Stomach smooth muscle (tissue), 2 donors: Measurements from ENCODE around the gene IL9.
"Not testable (repeated sequence)": the region's sequence is repeated elsewhere in the genome, so short reads cannot be mapped to it uniquely, and the experiment has no call there.

Source experiments
- H3K27ac ChIP-seq: one replicate; pipeline ENCODE4 v1.7.0; 2013; ENCODE audit warnings: mild to moderate bottlenecking, low read length, inconsistent platforms
- H3K27me3 ChIP-seq, 2 donors: one replicate each; pipeline ENCODE4 v1.7.0; 2013; ENCODE audit warnings: low read length in 2 of 2; ENCODE audit not compliant: insufficient read depth in 2 of 2, control insufficient read depth in 1 of 2
- H3K36me3 ChIP-seq, 2 donors: one replicate each; pipeline ENCODE4 v1.7.0; 2013; ENCODE audit warnings: low read length in 2 of 2; ENCODE audit not compliant: control insufficient read depth in 2 of 2, insufficient read depth in 2 of 2
- H3K4me1 ChIP-seq: one replicate; pipeline ENCODE4 v1.7.0; 2013; ENCODE audit warnings: low read length; ENCODE audit not compliant: control insufficient read depth, insufficient read depth
- H3K4me3 ChIP-seq, 2 donors: one replicate each; pipeline ENCODE4 v1.7.0; 2013; ENCODE audit warnings: low read length in 2 of 2
- H3K9ac ChIP-seq, 2 donors: one replicate each; pipeline ENCODE4 v1.7.0; 2013; ENCODE audit warnings: low read length in 2 of 2, mild to moderate bottlenecking in 1 of 2
- H3K9me3 ChIP-seq, 2 donors: one replicate each; pipeline ENCODE4 v1.7.0; 2013; ENCODE audit warnings: low read length in 2 of 2; ENCODE audit not compliant: control insufficient read depth in 2 of 2
- donor health status: healthy.
- donor health status: Pancreatic carcinoma.

Gene IL9

GRCh38 chr5:135869935-135870334, 25.7 kb downstream of the IL9 start:
- Histone ChIP-seq H3K36me3 (no peaks in the 10 kb centered on the region), H3K27me3 (no peaks in the 10 kb centered on the region), H3K9me3 (no peaks in the 10 kb centered on the region), H3K4me3 (no peak overlapping the region), H3K4me1 (no peaks in the 10 kb centered on the region), H3K9ac (no peak overlapping the region), H3K27ac (no peak overlapping the region)

- Histone ChIP-seq H3K36me3 (no peaks in the 10 kb centered on the region), H3K9me3 (peaks cover 2 to 6% of the 10 kb centered on the region in 2 donors), H3K4me1 (no peaks in the 10 kb centered on the region), H3K9ac (no peak overlapping the region), H3K27ac (no peak overlapping the region), H3K4me3 (no peak overlapping the region), H3K27me3 (no peaks in the 10 kb centered on the region)
Measured at GRCh38 chr5:135869276-135869675, 26.4 kb downstream of the IL9 start.

GRCh38 chr5:135868681-135869080, 27.0 kb downstream of the IL9 start:
- Histone ChIP-seq H3K9me3 (peaks cover 2 to 6% of the 10 kb centered on the region in 2 donors), H3K27me3 (no peaks in the 10 kb centered on the region), H3K4me3 (no peak overlapping the region), H3K36me3 (no peaks in the 10 kb centered on the region), H3K9ac (no peak overlapping the region), H3K27ac (no peak overlapping the region), H3K4me1 (no peaks in the 10 kb centered on the region)

GRCh38 chr5:135867599-135867998, 28.0 kb downstream of the IL9 start:
- H3K4me3 ChIP-seq: no peak overlapping the region
- no peaks in the 10 kb centered on the region for H3K4me1 ChIP-seq
- no peaks in the 10 kb centered on the region for H3K27me3 ChIP-seq
- H3K36me3 ChIP-seq: no peaks in the 10 kb centered on the region
- H3K9ac ChIP-seq: no peak overlapping the region
- peaks cover 2 to 6% of the 10 kb centered on the region in 2 donors for H3K9me3 ChIP-seq
- no peak overlapping the region for H3K27ac ChIP-seq

GRCh38 chr5:135866016-135866415, 29.6 kb downstream of the IL9 start:
- Histone ChIP-seq H3K9me3 (peaks cover 2 to 6% of the 10 kb centered on the region in 2 donors), H3K27ac (no peak overlapping the region), H3K4me1 (no peaks in the 10 kb centered on the region), H3K27me3 (no peaks in the 10 kb centered on the region), H3K36me3 (no peaks in the 10 kb centered on the region), H3K9ac (no peak overlapping the region), H3K4me3 (no peak overlapping the region)

GRCh38 chr5:135864503-135865435, 30.9 kb downstream of the IL9 start:
- H3K36me3 ChIP-seq: no peaks in the 10 kb centered on the region
- H3K27me3 ChIP-seq: no peaks in the 10 kb centered on the region
- H3K4me1 ChIP-seq: no peaks in the 10 kb centered on the region
- H3K4me3 ChIP-seq: no peak overlapping the region
- peaks cover 2 to 6% of the 10 kb centered on the region in 2 donors for H3K9me3 ChIP-seq
- H3K9ac ChIP-seq: no peak overlapping the region
- H3K27ac ChIP-seq: no peak overlapping the region

GRCh38 chr5:135862744-135863143, 32.9 kb downstream of the IL9 start:
- H3K4me1 ChIP-seq: no peaks in the 10 kb centered on the region
- H3K4me3 ChIP-seq: no peak overlapping the region
- H3K9me3 ChIP-seq: peaks cover 2 to 6% of the 10 kb centered on the region in 2 donors
- no peaks in the 10 kb centered on the region for H3K36me3 ChIP-seq
- no peaks in the 10 kb centered on the region for H3K27me3 ChIP-seq
- H3K9ac ChIP-seq: no peak overlapping the region
- no peak overlapping the region for H3K27ac ChIP-seq

- H3K9me3 ChIP-seq: peaks cover 2 to 6% of the 10 kb centered on the region in 2 donors
- H3K9ac ChIP-seq: no peak overlapping the region
- H3K4me3 ChIP-seq: no peak overlapping the region
- H3K27me3 ChIP-seq: no peaks in the 10 kb centered on the region
- no peak overlapping the region for H3K27ac ChIP-seq
- no peaks in the 10 kb centered on the region for H3K4me1 ChIP-seq
- no peaks in the 10 kb centered on the region for H3K36me3 ChIP-seq
Measured at GRCh38 chr5:135862086-135862485, 33.6 kb downstream of the IL9 start.

- H3K27me3 ChIP-seq: no peaks in the 10 kb centered on the region
- H3K9ac ChIP-seq: no peak overlapping the region
- H3K4me3 ChIP-seq: no peak overlapping the region
- H3K4me1 ChIP-seq: no peaks in the 10 kb centered on the region
- H3K27ac ChIP-seq: no peak overlapping the region
- no peaks in the 10 kb centered on the region for H3K36me3 ChIP-seq
- peaks cover 2 to 6% of the 10 kb centered on the region in 2 donors for H3K9me3 ChIP-seq
Measured at GRCh38 chr5:135861641-135862040, 34.0 kb downstream of the IL9 start.

GRCh38 chr5:135859641-135860040, 36.0 kb downstream of the IL9 start:
- H3K36me3 ChIP-seq: no peaks in the 10 kb centered on the region
- no peaks in the 10 kb centered on the region for H3K27me3 ChIP-seq
- H3K4me3 ChIP-seq: no peak overlapping the region
- H3K27ac ChIP-seq: no peak overlapping the region
- no peaks in the 10 kb centered on the region for H3K4me1 ChIP-seq
- H3K9me3 ChIP-seq: peaks cover 2 to 4% of the 10 kb centered on the region in 2 donors
- H3K9ac ChIP-seq: no peak overlapping the region

- not testable (repeated sequence) for H3K9ac ChIP-seq, H3K9me3 ChIP-seq
Measured at GRCh38 chr5:135859186-135859585, 36.5 kb downstream of the IL9 start.

More at GRCh38 chr5:135859186-135859585, 36.5 kb downstream of the IL9 start:
- not testable (repeated sequence) for H3K27me3 ChIP-seq, H3K4me3 ChIP-seq, H3K4me1 ChIP-seq, H3K27ac ChIP-seq, H3K36me3 ChIP-seq
